ENCODE results near the gene ZNF816. TPM values are rescaled to one million over a fixed set of nuclear protein-coding genes. Genes with fewer than 3 reads are reported as not detected.
A peak's percentile ranks its signal among the peaks of the same experiment; 100 is the strongest.

ZNF816 gene
- total and polyA plus RNA-seq, 2 of the 8 experiments (the other 6 are each of a cell fraction or from before 2014, with no cell fraction given), result 2.7 to 13.2 TPM

GRCh38 chr19:52981329-52981728, 18.6 kb upstream of the ZNF816 start:
- Histone ChIP-seq H4K5ac (ENCODE audit: insufficient read length, low read depth, low read length) (no peak overlapping the region), H2BK12ac (ENCODE audit: low read depth, low read length) (no peak overlapping the region), H4K20me1 (replicated peaks in 1 of 2; ENCODE audit: control insufficient read depth in 1 of 2, insufficient read depth in 2 of 2, low read length in 2 of 2) (peaks cover 0 to 1% of the 10 kb centered on the region in 2 experiments), H3K18ac (ENCODE audit: extremely low read depth, low read length) (no peak overlapping the region), H3K4me3 (ENCODE audit: extremely low read depth in 1 of 4, insufficient read depth in 2 of 4, low read depth in 3 of 4, low read length in 4 of 4) (no peak overlapping the region), H3K4me1 (replicated peaks in 1 of 4; ENCODE audit: control insufficient read depth in 3 of 4, insufficient read depth in 4 of 4, low read length in 3 of 4) (no peaks in the 10 kb centered on the region), H2BK5ac (ENCODE audit: low read depth, low read length) (no peak overlapping the region), H3K27ac (ENCODE audit: low read depth, low read length) (no peak overlapping the region), H2BK15ac (ENCODE audit: low read length) (no peak overlapping the region), H2AFZ (ENCODE audit: low read length) (no peak overlapping the region), H3K4me2 (ENCODE audit: insufficient read depth in 1 of 2, low read depth in 2 of 2, low read length in 2 of 2) (no peak overlapping the region), H3K14ac (ENCODE audit: insufficient read length) (no peak overlapping the region), H3K9ac (replicated peaks in 1 of 4; ENCODE audit: extremely low read depth in 1 of 4, low read depth in 3 of 4, low read length in 3 of 4) (no peak overlapping the region), H3K23ac (ENCODE audit: insufficient read length) (no peak overlapping the region), H4K91ac (replicated peaks; ENCODE audit: insufficient read length, low read length) (no peak overlapping the region), H4K8ac (ENCODE audit: extremely low read depth, insufficient read depth, low read length) (no peak overlapping the region; the same call in 1 of the 2 replicates), H3K23me2 (ENCODE audit: low read depth, low read length) (no peaks in the 10 kb centered on the region), H2AK5ac (ENCODE audit: low read depth, low read length) (no peak overlapping the region), H3K27me3 (replicated peaks in 1 of 4; ENCODE audit: control insufficient read depth in 3 of 4, extremely low read depth in 1 of 4, insufficient read depth in 3 of 4, low read length in 3 of 4) (no peaks in the 10 kb centered on the region), H3K9me3 (ENCODE audit: insufficient read depth in 2 of 2, low read depth in 1 of 2, low read length in 1 of 2) (peaks cover 0 to 2% of the 10 kb centered on the region in 2 experiments; a peak in 1 of 4 replicates), H3K36me3 (ENCODE audit: control insufficient read depth in 2 of 4, insufficient read depth in 4 of 4, low read length in 3 of 4) (peaks cover 0 to under 1% (median 0%) of the 10 kb centered on the region in 4 experiments; a peak in 1 of 8 replicates), H3K56ac (replicated peaks; ENCODE audit: insufficient read length, low read depth, low read length) (no peak overlapping the region), H3K4ac (replicated peaks; ENCODE audit: insufficient read length, low read depth, low read length) (no peak overlapping the region), H3K79me2 (ENCODE audit: control insufficient read depth in 1 of 2, insufficient read depth in 2 of 2, low read length in 2 of 2) (no peaks in the 10 kb centered on the region), H2BK20ac (ENCODE audit: low read length) (no peak overlapping the region), H2BK120ac (replicated peaks; ENCODE audit: low read depth, low read length) (no peak overlapping the region), H3K79me1 (ENCODE audit: low read depth, low read length) (no peaks in the 10 kb centered on the region)
- POLR2A ChIA-PET (ENCODE audit: partially characterized antibody), result interaction anchor here (0.6 kb wide), 1 partner anchor 17 kb away, joined by 3 read pairs; no protein-coding TSS in a partner anchor
- 66% methylated on average over 4 of the region's 4 CpGs; no CpG with 5 or more reads in 1 of the 2 experiments for WGBS, 2 experiments (ENCODE audit: extremely low coverage in 1 of 2, insufficient coverage in 1 of 2, insufficient read length in 1 of 2, insufficient replicate concordance in 2 of 2, low coverage in 1 of 2, low lambda C conversion rate in 2 of 2, missing lambda C conversion rate in 1 of 2)
- CTCF ChIA-PET (ENCODE audit: partially characterized antibody), result interaction anchor here (0.7 to 1.8 kb wide), 3 partner anchors 9 to 43 kb away, joined by 3 to 5 read pairs (median 3); no protein-coding TSS in a partner anchor
- no peak for DNase-seq (ENCODE audit: low read depth in 1 of 2, low spot score in 2 of 2)
- no peak for FAIRE-seq
- TF ChIP-seq CTCF (IDR thresholded peaks at IDR 0.05; ENCODE audit: control extremely low read depth in 1 of 3, insufficient read depth in 1 of 3, low read depth in 1 of 3, low read length in 3 of 3) (peak in 1 of 3 experiments; percentile 1; a peak in 1 of 4 replicates), TCF12 (IDR thresholded peaks at IDR 0.05; ENCODE audit: low read depth, low read length) (no peak)

Data from H1 (cell line).